Stimulated activated naive CD8-positive, alpha-beta T cell treated with anti-CD3 and anti-CD28 coated beads, Interleukin-15, Interleukin-2, amounts not matched to agents 100 U/mL and 50 U/mL, for 24 hours (primary cell): ENCODE results near the gene OR2T5.
"Not testable (repeated sequence)": the region's sequence is repeated elsewhere in the genome, so short reads cannot be mapped to it uniquely, and the experiment has no call there.

Experiments used
- ATAC-seq: fragments of 150-1000 bp; cut with Tn5 transposase; one replicate; pipeline ENCODE4 v1.10.0; 2021
- DNase-seq: peaks from one replicate; pipeline ENCODE4 v3.0.0; 2021

OR2T5 gene

DNA sequence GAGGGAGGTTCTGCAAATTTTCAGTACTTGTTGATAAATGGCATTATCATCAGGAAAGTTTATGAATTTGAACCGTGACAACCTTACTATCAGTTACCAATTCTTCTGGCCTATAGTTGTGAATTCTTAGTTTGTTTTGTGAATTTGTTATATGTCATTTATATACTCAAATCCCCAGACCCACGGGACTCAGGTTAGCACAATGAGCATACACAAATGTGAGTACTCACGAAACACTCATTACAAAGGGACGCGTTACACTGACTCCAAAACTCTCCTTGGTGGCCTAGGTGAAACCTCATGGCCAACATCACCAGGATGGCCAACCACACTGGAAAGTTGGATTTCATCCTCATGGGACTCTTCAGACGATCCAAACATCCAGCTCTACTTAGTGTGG lies at the start of gene OR2T5:
Gene OR2T5, plus strand, starts transcription at position 301 of the 400 bp plus-strand sequence. Its CDS starts 0 bp downstream, at position 301.
- ATAC-seq, DNase-seq: not testable (repeated sequence)

DNA sequence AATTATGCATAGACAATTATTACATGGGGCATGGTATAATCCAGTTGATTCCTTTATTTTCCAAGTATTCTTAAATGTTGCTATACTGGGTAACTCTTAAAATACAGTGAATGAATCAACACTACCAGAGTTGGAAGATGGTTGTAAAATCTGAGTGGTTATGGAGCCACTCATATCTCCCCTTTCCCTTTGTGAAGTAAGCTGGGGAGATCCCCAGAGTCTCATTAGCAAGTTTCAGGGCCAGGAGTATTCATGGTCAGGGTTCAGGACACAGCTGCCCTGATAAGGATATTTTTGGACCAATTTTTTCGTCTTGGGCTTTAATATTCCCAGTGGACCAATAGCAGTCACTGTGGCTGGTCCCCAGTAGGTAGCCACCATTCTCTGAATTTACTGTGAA lies 49.7 kb upstream of the OR2T5 start:
- not testable (repeated sequence) for ATAC-seq

GRCh38 chr1:248439283-248439682 lies 49.1 kb upstream of the OR2T5 start:
- ATAC-seq, DNase-seq: not testable (repeated sequence)

More for the DNA sequence above, 49.7 kb upstream of the OR2T5 start:
- not testable (repeated sequence) for DNase-seq

DNA sequence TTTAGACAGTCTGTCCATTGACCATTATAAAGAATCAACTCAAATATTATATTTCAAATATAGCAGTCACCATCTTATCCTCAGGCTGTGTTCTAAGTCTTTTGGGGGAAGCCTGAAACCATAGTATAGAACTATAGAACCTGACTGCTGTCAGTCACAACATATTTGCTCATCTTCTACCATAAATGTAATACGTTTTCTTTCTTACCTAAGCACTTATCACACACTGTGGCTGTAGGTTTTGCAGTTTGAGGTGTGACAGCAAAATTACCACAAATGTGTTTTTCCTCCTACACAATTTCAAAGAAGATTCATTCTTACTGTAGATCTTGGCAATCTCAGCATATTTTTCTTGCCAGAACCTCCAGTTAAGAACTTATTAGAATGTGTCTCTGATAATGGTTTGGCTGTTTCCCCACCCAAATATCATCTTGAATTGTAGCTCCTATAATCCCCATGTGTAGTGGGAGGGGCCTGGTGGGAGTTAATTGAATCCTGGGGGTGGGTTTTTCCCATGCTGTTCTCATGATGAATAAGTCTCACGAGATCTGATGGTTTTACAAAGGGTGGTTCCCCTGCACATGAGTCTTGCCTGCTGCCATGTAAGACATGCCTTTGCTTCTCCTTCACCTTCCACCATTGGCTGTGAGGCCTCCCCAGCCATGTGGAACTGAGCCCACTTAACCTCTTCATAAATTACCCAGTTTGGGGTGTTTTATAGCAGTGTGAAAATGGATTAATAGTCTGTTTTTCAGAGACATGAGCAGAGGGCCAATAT lies 45.7 kb upstream of the OR2T5 start:
- ATAC-seq, DNase-seq: not testable (repeated sequence)

- not testable (repeated sequence) for ATAC-seq, DNase-seq
Observed at GRCh38 chr1:248444603-248445002, 43.8 kb upstream of the OR2T5 start.

- DNase-seq, ATAC-seq: not testable (repeated sequence)
Observed at GRCh38 chr1:248445399-248445798, 43.0 kb upstream of the OR2T5 start, which contains the start of gene OR2T2. Gene OR2T2, plus strand, starts transcription at chr1:248445637. Its CDS starts 7,161 bp downstream, at chr1:248452798.

DNA sequence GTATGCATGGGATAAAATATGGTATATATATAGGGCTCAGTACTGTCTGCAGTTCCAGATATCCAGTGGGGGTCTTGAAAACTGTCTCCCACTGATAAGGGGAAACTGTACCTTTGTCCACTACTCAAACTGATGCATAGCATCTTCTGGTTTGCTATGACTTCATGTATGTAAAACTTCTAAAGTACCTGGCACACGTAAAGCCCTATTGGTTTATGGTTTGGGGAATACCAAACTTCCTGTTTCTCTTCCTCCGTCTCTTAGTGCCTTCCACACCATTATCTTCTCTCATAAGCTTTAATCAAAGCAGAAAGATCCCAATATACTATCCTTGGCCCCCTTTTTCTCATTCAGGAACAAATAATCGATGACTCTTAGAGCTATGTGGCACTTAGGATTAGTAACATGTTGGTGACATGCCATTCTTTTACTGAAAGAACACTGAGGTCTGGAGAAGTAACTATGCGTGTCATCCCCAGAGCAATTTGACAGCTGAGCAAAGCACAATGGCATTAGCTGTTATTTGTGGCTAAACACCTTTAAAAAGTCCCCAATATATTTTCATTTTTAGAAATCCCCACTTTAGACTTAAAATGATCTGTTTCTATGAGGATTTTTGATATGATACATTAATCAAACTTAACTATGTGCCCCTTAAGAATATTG lies 39.8 kb upstream of the OR2T5 start:
- peak; percentile 37 for ATAC-seq

DNA sequence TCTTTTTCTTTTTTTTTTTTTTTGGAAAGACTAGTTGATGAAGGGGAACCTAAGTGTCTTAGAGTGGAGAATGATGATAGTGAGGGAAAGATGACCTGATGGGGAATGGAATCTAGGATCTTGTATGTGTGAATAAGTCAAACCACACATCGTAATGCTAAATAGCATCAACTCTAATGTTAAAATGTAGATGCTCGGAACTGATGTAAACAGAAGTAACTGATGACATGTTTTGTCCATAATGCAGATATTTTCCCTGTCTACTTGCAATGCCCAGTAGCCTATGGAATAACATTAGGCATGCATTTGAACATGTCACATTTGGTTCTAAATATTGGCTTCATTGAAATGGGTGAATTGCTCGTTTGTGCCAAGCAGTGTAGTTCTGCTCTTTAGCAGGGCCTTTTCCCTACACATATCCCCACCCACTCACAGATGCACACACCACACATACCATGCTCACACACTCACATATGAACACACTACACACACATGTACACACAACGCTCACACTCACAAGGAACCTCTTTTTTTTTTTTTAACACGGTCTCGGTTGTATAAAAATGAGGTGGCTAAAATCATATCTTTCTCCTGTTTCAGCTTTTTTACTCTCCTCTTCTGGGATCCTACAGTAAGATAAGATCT lies 38.4 kb upstream of the OR2T5 start:
- ATAC-seq, DNase-seq: not testable (repeated sequence)

More for the DNA sequence above, 39.8 kb upstream of the OR2T5 start:
- DNase-seq: not testable (repeated sequence)

DNA sequence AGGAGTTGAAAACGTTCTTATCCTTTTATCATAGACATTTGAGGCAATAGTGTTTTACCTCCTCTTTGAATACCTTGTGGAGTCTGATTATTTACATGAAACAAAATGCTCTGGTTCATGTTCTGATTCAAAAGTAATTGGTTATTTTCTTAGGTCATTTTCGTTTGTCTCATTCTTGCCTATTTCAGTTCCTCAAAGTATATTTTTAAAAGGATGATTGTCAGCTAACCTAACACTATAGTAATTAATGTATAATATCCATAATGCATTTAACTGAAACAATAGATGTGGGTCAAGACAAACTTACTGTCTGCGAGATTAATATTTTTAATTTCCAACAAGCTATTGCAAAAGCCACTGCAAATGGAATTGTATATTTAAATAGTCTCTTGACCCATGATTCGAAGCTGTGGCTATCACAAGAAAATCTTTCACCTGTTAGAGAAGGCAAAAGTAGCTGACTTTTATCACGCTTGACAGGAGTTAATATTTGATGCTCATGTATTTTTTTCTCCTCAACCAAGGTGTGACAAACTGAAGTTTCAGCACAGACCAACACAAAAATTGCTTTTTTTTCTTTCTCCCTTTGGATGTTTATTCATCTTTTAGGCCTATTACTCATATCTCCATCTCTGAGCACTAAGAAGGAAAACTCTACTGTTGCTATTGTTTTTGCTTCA lies 37.8 kb upstream of the OR2T5 start:
- DNase-seq, ATAC-seq: not testable (repeated sequence)

DNA sequence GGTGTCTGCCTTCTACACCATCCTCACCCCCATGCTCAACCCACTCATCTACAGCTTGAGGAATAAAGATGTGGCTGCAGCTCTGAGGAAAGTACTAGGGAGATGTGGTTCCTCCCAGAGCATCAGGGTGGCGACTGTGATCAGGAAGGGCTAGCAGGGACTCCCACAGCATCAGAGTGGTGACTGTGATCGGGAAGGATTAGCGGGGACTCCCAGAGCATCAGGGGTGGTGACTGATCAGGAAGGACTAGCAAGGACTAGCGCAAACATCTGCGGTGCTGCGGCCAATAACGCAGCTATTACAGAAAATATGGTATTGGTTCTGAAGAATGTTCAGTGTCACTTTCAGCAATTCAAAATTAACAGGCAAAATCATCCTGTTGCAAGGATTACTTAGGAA lies 34.8 kb upstream of the OR2T5 start:
- ATAC-seq: not testable (repeated sequence)

GRCh38 chr1:248455045-248455444 lies 33.3 kb upstream of the OR2T5 start:
- not testable (repeated sequence) for DNase-seq, ATAC-seq

More for the DNA sequence above, 34.8 kb upstream of the OR2T5 start:
- not testable (repeated sequence) for DNase-seq

- not testable (repeated sequence) for ATAC-seq, DNase-seq
Observed at GRCh38 chr1:248456635-248457034, 31.8 kb upstream of the OR2T5 start.

- not testable (repeated sequence) for DNase-seq, ATAC-seq
Observed at GRCh38 chr1:248459117-248459516, 29.3 kb upstream of the OR2T5 start.

DNA sequence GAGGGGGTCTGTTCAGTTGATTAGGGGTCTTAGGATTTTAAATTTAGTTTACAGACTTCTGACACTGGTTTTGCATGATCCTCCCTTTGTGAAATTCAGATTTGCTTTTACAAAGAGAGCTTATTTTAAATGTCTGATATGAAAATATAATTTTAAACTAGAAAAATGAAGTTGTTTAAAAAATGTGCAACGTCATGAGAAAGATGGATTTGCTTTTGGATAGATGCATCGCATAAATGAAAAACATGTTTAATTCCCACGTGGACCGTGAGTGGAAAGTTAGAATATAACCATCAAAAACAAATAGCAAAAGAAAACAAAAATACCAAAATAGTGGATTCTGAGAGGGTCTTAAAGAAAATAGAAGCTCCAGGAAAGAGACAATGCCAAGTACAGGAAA lies 17.2 kb upstream of the OR2T5 start:
- ATAC-seq: no peak

GRCh38 chr1:248472111-248472510 lies 16.3 kb upstream of the OR2T5 start:
- not testable (repeated sequence) for ATAC-seq, DNase-seq

More for the DNA sequence above, 17.2 kb upstream of the OR2T5 start:
- no peak for DNase-seq

GRCh38 chr1:248473051-248473450 lies 15.3 kb upstream of the OR2T5 start, which contains the start of gene OR2T3:
Gene OR2T3, plus strand, starts transcription at chr1:248473351. Its CDS starts 0 bp downstream, at chr1:248473351.
- ATAC-seq, DNase-seq: not testable (repeated sequence)

- ATAC-seq, DNase-seq: not testable (repeated sequence)
Observed at GRCh38 chr1:248475660-248476059, 12.7 kb upstream of the OR2T5 start.

DNA sequence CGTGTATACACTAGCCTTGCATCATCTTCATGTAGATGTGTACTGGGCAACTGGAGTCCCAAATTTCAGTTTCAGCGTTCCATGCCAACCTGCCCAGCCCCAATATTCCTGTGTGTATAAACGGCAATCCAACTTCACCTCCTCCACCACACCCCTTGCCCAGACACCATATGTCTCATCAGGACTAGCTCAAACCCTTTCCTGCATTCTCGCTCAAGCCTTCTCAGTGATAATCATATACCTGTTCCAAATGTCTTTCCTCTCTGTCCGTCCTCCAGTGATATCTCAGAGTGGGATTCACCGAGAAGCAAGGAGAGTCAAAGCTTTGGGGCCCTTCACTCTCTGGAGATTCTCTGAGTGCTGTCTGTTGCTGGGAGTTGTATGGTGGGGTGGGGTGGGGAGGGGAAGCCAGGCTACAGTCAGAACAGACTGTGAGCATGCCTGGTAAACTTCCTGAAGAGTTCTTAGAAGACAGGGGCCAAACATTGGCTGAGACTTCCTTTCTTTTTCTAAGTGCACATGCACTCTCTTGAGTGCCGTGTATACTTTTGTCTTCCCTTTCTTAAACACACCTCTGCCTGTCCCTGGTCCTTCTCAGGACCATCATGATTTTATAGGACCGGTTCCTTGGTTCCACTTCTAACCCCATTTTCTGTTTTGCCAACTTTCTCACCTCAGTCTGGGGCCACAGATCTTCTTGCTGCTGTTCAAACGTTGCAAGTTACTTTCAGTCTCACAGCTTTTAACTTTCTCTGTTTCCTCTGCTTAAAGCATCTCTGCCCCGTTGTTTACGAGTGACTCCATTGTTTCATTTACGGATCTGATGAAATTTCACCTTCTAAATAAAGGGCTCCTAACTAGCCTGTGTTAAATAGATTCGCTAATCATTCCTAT lies 6.5 kb upstream of the OR2T5 start:
- peak; percentile 7 for DNase-seq
- ATAC-seq: peak; percentile 89

- DNase-seq, ATAC-seq: not testable (repeated sequence)
Observed at GRCh38 chr1:248496661-248497060, 8.3 kb downstream of the OR2T5 start.
